ENCODE data around the gene CATSPERE. TPM values are rescaled to one million over a fixed set of nuclear protein-coding genes. Genes with fewer than 3 reads are reported as not detected.

Gene CATSPERE
- total RNA-seq, 1 donor from 2014 or later, result 1.1 TPM

DNA sequence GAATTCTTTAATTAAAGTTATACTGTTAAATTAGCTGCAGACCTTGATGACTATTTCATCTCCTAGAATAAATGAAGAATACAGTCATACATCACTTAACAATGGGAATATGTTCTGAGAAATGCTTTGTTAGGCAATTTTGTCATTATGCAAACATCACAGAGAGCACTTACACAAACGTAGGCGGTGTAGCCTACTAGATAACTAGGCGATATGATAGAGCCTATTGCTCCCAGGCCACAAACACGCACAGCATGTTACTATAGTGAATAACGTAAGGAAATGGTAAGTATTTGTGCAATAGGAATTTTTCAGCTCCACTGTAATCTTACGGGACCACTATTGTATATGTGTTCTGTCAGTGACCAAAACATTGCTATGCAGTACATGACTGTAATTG lies 154.2 kb downstream of the CATSPERE start:
- POLR2A ChIA-PET, result no interaction called here
- Mint-ChIP-seq H3K27ac (no peak overlapping the region), H3K27me3 (peaks cover 2% of the 10 kb centered on the region), H3K36me3 (ENCODE audit: low read depth) (no peaks in the 10 kb centered on the region), H3K9me3 (no peaks in the 10 kb centered on the region), H3K4me1 (no peaks in the 10 kb centered on the region), H3K4me3 (no peak overlapping the region)
- ATAC-seq (ENCODE audit: low read depth), result no peak
- no peak for DNase-seq
- TF ChIP-seq, protein P1, sequence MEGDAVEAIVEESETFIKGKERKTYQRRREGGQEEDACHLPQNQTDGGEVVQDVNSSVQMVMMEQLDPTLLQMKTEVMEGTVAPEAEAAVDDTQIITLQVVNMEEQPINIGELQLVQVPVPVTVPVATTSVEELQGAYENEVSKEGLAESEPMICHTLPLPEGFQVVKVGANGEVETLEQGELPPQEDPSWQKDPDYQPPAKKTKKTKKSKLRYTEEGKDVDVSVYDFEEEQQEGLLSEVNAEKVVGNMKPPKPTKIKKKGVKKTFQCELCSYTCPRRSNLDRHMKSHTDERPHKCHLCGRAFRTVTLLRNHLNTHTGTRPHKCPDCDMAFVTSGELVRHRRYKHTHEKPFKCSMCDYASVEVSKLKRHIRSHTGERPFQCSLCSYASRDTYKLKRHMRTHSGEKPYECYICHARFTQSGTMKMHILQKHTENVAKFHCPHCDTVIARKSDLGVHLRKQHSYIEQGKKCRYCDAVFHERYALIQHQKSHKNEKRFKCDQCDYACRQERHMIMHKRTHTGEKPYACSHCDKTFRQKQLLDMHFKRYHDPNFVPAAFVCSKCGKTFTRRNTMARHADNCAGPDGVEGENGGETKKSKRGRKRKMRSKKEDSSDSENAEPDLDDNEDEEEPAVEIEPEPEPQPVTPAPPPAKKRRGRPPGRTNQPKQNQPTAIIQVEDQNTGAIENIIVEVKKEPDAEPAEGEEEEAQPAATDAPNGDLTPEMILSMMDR (IDR thresholded peaks at IDR 0.05), result no peak
- CTCF ChIA-PET, result no interaction called here
- intact Hi-C loops (cut with micrococcal nuclease), result no loop called here

DNA sequence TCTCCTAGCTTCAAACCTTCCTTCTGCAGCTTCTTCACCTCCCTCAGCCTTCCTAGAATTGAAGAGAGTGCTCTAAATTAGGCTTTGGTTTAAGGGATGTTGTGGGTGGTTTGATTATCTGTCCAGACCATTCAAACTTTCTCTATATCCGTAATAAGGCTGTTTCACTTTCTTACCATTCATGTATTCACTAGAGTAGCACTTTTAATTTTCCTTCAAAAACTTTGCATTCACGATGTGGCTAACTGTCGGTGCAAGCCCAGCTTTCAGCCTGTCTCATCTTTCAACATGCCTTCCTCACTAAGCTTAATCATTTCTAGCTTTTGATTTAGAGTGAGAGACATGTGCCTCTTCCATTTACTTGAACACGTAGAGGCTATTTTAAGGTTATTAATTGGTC lies 165.6 kb downstream of the CATSPERE start:
- Mint-ChIP-seq H3K36me3 (ENCODE audit: low read depth) (no peaks in the 10 kb centered on the region), H3K9me3 (no peaks in the 10 kb centered on the region), H3K4me1 (no peaks in the 10 kb centered on the region), H3K27ac (no peak overlapping the region), H3K4me3 (no peak overlapping the region), H3K27me3 (peaks cover 9% of the 10 kb centered on the region)
- DNase-seq (no peak), ATAC-seq (ENCODE audit: low read depth) (no peak)
- intact Hi-C loops (cut with micrococcal nuclease), result no loop called here
- ChIA-PET POLR2A (no interaction called here), CTCF (no interaction called here)
- TF ChIP-seq, protein P1 (IDR thresholded peaks at IDR 0.05), result no peak

DNA sequence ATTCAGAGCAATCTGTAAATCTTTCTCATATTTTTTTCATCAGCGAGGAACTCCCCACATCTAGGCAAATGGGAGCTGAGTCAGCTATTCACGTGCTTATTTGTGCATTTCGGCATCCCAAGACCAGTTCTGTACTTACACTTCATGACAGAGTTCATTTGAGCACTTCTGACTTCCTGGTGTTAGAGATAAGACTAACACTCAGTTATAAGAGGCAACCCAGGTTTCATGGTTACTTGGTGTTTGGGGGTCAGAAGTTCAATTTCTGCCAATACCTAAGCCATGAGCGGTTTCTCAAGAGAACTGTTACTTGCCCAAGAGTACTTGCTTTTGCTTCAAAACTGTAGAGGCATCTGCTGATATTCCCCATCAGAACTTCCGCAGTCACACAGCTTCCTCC lies 167.7 kb downstream of the CATSPERE start:
- H3K27ac Mint-ChIP-seq, result no peak overlapping the region
- no peak overlapping the region for H3K4me3 Mint-ChIP-seq
- ChIA-PET CTCF (no interaction called here), POLR2A (no interaction called here)
- no peaks in the 10 kb centered on the region for H3K4me1 Mint-ChIP-seq
- no peaks in the 10 kb centered on the region for H3K9me3 Mint-ChIP-seq
- peaks cover 9% of the 10 kb centered on the region for H3K27me3 Mint-ChIP-seq
- ATAC-seq (ENCODE audit: low read depth) (no peak), DNase-seq (no peak)
- TF ChIP-seq, protein P1 (IDR thresholded peaks at IDR 0.05), result no peak
- intact Hi-C loops (cut with micrococcal nuclease), result no loop called here
- no peaks in the 10 kb centered on the region for H3K36me3 Mint-ChIP-seq (ENCODE audit: low read depth)

DNA sequence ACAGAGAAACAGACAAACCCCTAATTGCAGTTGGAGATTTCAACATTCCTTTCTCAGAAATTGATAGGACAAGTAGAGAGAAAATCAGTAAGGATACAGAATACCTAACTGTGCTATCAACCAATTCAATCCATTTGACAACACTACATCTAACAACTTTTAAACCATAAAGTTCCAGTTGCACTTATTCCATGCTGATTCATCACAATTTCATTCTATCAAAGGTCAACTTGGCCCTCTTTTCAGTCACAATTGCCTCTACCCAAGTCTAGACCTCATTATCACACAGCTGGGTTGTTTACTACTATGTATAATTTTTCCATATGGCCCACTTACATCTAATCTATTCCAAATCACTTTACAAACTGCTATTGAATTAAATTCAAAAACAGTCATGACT lies 172.1 kb downstream of the CATSPERE start:
- no peaks in the 10 kb centered on the region for H3K36me3 Mint-ChIP-seq (ENCODE audit: low read depth)
- no peak overlapping the region for H3K27ac Mint-ChIP-seq
- H3K27me3 Mint-ChIP-seq, result peaks cover 3% of the 10 kb centered on the region
- ATAC-seq (ENCODE audit: low read depth), result no peak
- intact Hi-C loops (cut with micrococcal nuclease), result no loop called here
- ChIA-PET POLR2A (no interaction called here), CTCF (no interaction called here)
- H3K4me1 Mint-ChIP-seq, result no peaks in the 10 kb centered on the region
- H3K4me3 Mint-ChIP-seq, result no peak overlapping the region
- DNase-seq, result no peak
- no peaks in the 10 kb centered on the region for H3K9me3 Mint-ChIP-seq
- TF ChIP-seq, protein P1 (IDR thresholded peaks at IDR 0.05), result no peak

DNA sequence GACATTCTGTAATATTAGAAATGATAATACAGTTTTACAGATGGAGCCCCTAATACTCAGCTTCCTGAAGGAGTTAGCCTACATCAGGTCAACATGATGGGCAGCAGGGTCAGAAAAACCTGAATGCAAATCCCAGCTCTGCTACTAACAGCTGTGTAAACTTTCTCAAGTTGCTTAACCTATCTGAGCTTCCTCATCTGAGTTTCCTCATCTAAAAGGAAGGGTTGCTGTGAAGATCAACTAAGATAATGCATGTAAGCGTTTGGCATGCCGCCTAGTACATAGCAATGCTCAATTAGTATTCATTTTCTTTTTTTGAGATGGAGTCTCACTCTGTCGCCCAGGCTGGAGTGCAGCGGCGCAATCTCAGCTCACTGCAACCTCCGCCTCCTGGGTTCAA lies 173.5 kb downstream of the CATSPERE start:
- H3K27me3 Mint-ChIP-seq, result peaks cover 3% of the 10 kb centered on the region
- ATAC-seq (ENCODE audit: low read depth) (no peak), DNase-seq (no peak)
- no peak overlapping the region for H3K27ac Mint-ChIP-seq
- H3K4me3 Mint-ChIP-seq, result no peak overlapping the region
- CTCF ChIA-PET, result no interaction called here
- H3K36me3 Mint-ChIP-seq (ENCODE audit: low read depth), result no peaks in the 10 kb centered on the region
- H3K9me3 Mint-ChIP-seq, result no peaks in the 10 kb centered on the region
- POLR2A ChIA-PET, result no interaction called here
- H3K4me1 Mint-ChIP-seq, result no peaks in the 10 kb centered on the region
- TF ChIP-seq, protein P1 (IDR thresholded peaks at IDR 0.05), result no peak
- intact Hi-C loops (cut with micrococcal nuclease), result no loop called here

All from activated B cell treated with CpG ODN at 0.5 μM for 24 hours (primary cell).